HG03097 (cell line): ENCODE measurements around the gene TP73.

Source experiments
- ATAC-seq: cut with Tn5 transposase; IDR thresholded peaks from one replicate; pipeline ENCODE4 v1.9.1; 2021; ENCODE audit not compliant: unreplicated experiment, low FRiP score

Gene TP73

GRCh38 chr1:3756394-3756793 is 104.1 kb downstream of the TP73 start:
- ATAC-seq = no peak

GRCh38 chr1:3759164-3759563 is 106.8 kb downstream of the TP73 start:
- no peak for ATAC-seq

- ATAC-seq = no peak
These were observed 107.5 kb downstream of the TP73 start for GRCh38 chr1:3759796-3760195.

- no peak for ATAC-seq
These were observed 109.1 kb downstream of the TP73 start for GRCh38 chr1:3761296-3762010.

GRCh38 chr1:3762151-3762872 is 110.0 kb downstream of the TP73 start:
- no peak for ATAC-seq

GRCh38 chr1:3762873-3763228 is 110.5 kb downstream of the TP73 start:
- ATAC-seq = no peak

- ATAC-seq = no peak
These were observed 111.2 kb downstream of the TP73 start for GRCh38 chr1:3763351-3764125.

GRCh38 chr1:3767328-3767925 is 115.1 kb downstream of the TP73 start:
- ATAC-seq = no peak

GRCh38 chr1:3768811-3769390 is 116.6 kb downstream of the TP73 start:
- ATAC-seq = no peak

GRCh38 chr1:3770047-3770765 is 117.9 kb downstream of the TP73 start:
- ATAC-seq = no peak

GRCh38 chr1:3771108-3772026 is 119.1 kb downstream of the TP73 start:
- ATAC-seq = no peak

GRCh38 chr1:3772027-3772714 is 119.9 kb downstream of the TP73 start:
- no peak for ATAC-seq

- ATAC-seq = no peak
These were observed 120.6 kb downstream of the TP73 start, which contains the start of gene SMIM1 for GRCh38 chr1:3772715-3773571. Gene SMIM1 (plus strand): TSS chr1:3772749. CDS start chr1:3775374, 2,625 bp downstream.

GRCh38 chr1:3773572-3774275 is 121.4 kb downstream of the TP73 start:
- no peak for ATAC-seq

- ATAC-seq = no peak
These were observed 122.1 kb downstream of the TP73 start for GRCh38 chr1:3774276-3774945.

GRCh38 chr1:3774946-3775489 is 122.7 kb downstream of the TP73 start:
- no peak for ATAC-seq
